GM19372 (cell line): ENCODE results near the gene PSMD9.
"Not testable (repeated sequence)": the region's sequence is repeated elsewhere in the genome, so short reads cannot be mapped to it uniquely, and the experiment has no call there.

ENCODE experiments used
- ATAC-seq: cut with Tn5 transposase; IDR thresholded peaks from one replicate; pipeline ENCODE4 v1.9.1; 2021; ENCODE audit warnings: mild to moderate bottlenecking, low read depth, moderate library complexity; ENCODE audit not compliant: unreplicated experiment

Gene PSMD9

GRCh38 chr12:121872546-121873215 lies 15.9 kb upstream of the PSMD9 start:
- ATAC-seq = no peak

GRCh38 chr12:121873216-121873569 lies 15.4 kb upstream of the PSMD9 start:
- ATAC-seq = no peak

- ATAC-seq = no peak
Measured at GRCh38 chr12:121874071-121874470, 14.5 kb upstream of the PSMD9 start.

GRCh38 chr12:121875582-121875981 lies 13.0 kb upstream of the PSMD9 start:
- ATAC-seq = no peak

GRCh38 chr12:121876080-121876447 lies 12.5 kb upstream of the PSMD9 start:
- not testable (repeated sequence) for ATAC-seq

- ATAC-seq = no peak
Measured at GRCh38 chr12:121883315-121883660, 5.3 kb upstream of the PSMD9 start.

GRCh38 chr12:121885129-121885528 lies 3.5 kb upstream of the PSMD9 start:
- not testable (repeated sequence) for ATAC-seq

- no peak for ATAC-seq
Measured at GRCh38 chr12:121888083-121888477, 510 bp upstream of the PSMD9 start.

- ATAC-seq = no peak
Measured at GRCh38 chr12:121889274-121889624, 659 bp downstream of the PSMD9 start.

- ATAC-seq = not testable (repeated sequence)
Measured at GRCh38 chr12:121889661-121890060, 1.1 kb downstream of the PSMD9 start.

- no peak for ATAC-seq
Measured at GRCh38 chr12:121892673-121893561, 4.3 kb downstream of the PSMD9 start.

GRCh38 chr12:121893961-121894460 lies 5.4 kb downstream of the PSMD9 start:
- ATAC-seq = no peak

GRCh38 chr12:121894633-121895032 lies 6.0 kb downstream of the PSMD9 start:
- no peak for ATAC-seq

GRCh38 chr12:121898287-121898686 lies 9.7 kb downstream of the PSMD9 start:
- ATAC-seq = no peak

- ATAC-seq = no peak
Measured at GRCh38 chr12:121899590-121899989, 11.0 kb downstream of the PSMD9 start.

GRCh38 chr12:121903202-121903601 lies 14.6 kb downstream of the PSMD9 start:
- ATAC-seq = no peak

GRCh38 chr12:121905746-121906145 lies 17.2 kb downstream of the PSMD9 start:
- ATAC-seq = no peak

- no peak for ATAC-seq
Measured at GRCh38 chr12:121908702-121909101, 20.1 kb downstream of the PSMD9 start.

GRCh38 chr12:121911824-121912585 lies 23.4 kb downstream of the PSMD9 start:
- ATAC-seq = no peak

- no peak for ATAC-seq
Measured at GRCh38 chr12:121915841-121916321, 27.3 kb downstream of the PSMD9 start.

- no peak for ATAC-seq
Measured at GRCh38 chr12:121916719-121917118, 28.1 kb downstream of the PSMD9 start.
